K562 (cell line): ENCODE measurements around the gene NTF4. TPM values are rescaled to one million over a fixed set of nuclear protein-coding genes. Genes with fewer than 3 reads are reported as not detected.

Experiments
- HDAC1 ChIP-seq, 2 experiments: fragments of 450-650 bp; IDR thresholded peaks; 2 replicates each; pipeline ENCODE4 v1.6.1; 2016 to 2017; ENCODE audit warnings: inconsistent platforms in 1 of 2, mild to moderate bottlenecking in 1 of 2, moderate library complexity in 1 of 2
- KLF13 ChIP-seq: fragments of 450-650 bp; IDR thresholded peaks from 2 replicates; pipeline ENCODE4 v1.6.1; 2016; ENCODE audit warnings: missing genetic modification characterization, low read depth, mild to moderate bottlenecking, missing compliant biosample characterization, moderate library complexity, borderline replicate concordance
- PHF20 ChIP-seq: fragments of 450-650 bp; IDR thresholded peaks from 2 replicates; pipeline ENCODE4 v1.6.1; 2018; ENCODE audit not compliant: partially characterized antibody
- POLR2G ChIP-seq: fragments of 200-400 bp; formaldehyde crosslinking; IDR thresholded peaks from 2 replicates; pipeline ENCODE4 v1.6.1; 2017; ENCODE audit warnings: low read depth, mild to moderate bottlenecking, antibody characterized with exemption, low read length, moderate library complexity
- SP2 ChIP-seq: IDR thresholded peaks from 2 replicates; pipeline ENCODE4 v1.6.1; 2011; ENCODE audit warnings: mild to moderate bottlenecking, low read depth, low read length, moderate library complexity; ENCODE audit not compliant: poor library complexity, severe bottlenecking; ENCODE audit errors: extremely low read depth
- ZBTB7A ChIP-seq: IDR thresholded peaks from 2 replicates; pipeline ENCODE4 v1.6.1; 2011; ENCODE audit warnings: low read depth, mild to moderate bottlenecking, low read length, moderate library complexity, borderline replicate concordance; ENCODE audit not compliant: control insufficient read depth
- ZNF165 ChIP-seq: fragments of 250-450 bp; sonication (Bioruptor Pico); IDR thresholded peaks from 2 replicates; pipeline ENCODE4 v1.4.0; 2020; ENCODE audit warnings: borderline replicate concordance
- ZNF174 ChIP-seq: fragments of 250-450 bp; sonication (Bioruptor Pico); IDR thresholded peaks from 2 replicates; pipeline ENCODE4 v1.4.0; 2020; ENCODE audit warnings: mild to moderate bottlenecking
- ZNF175 ChIP-seq: fragments of 200-800 bp; sonication (Bioruptor generic); IDR thresholded peaks from 2 replicates; pipeline ENCODE4 v1.6.1; 2016; ENCODE audit warnings: low read depth, mild to moderate bottlenecking, missing genetic modification characterization, missing compliant biosample characterization
- ZNF696 ChIP-seq: fragments of 250-450 bp; sonication (Bioruptor Pico); conservative IDR thresholded peaks from 2 replicates; pipeline ENCODE4 v1.4.0; 2020; ENCODE audit warnings: mild to moderate bottlenecking, moderate library complexity
- polyA plus RNA-seq, 8 experiments: library from polyadenylated mRNA; depleted of rRNA in 4 of 8; stranded (reverse) in 5 of 8; unstranded in 3 of 8; fragments of >200 nt; fragmentation: Nextera tagmentation in 2 of 8; fragmentation: Illumina TruSeq in 1 of 8; extraction: Ambion mirVana in 2 of 8; extraction: Trizol in 1 of 8; gene quantifications; 2 replicates each; pipeline versions ENCODE4 v1.2.1 to v1.2.3, GENCODE V29; 2011 to 2014; ENCODE audit warnings: inconsistent platforms in 1 of 8, missing spikeins in 1 of 8
- total RNA-seq, 7 experiments: library from RNA; depleted of rRNA in 6 of 7; stranded (reverse); fragments of >200 nt in 6 of 7; fragmentation: Illumina TruSeq in 2 of 7; extraction: Trizol in 2 of 7; gene quantifications; 2 replicates each; pipeline versions ENCODE4 v1.2.1 to v1.2.3, GENCODE V29; 2011 to 2021; ENCODE audit warnings: low replicate concordance in 1 of 7
- TF ChIP-seq, protein P1 (sequence below): fragments of 200-600 bp; sonication (generic); IDR thresholded peaks from one replicate; pipeline ENCODE4 v1.6.1; 2012; ENCODE audit warnings: mild to moderate bottlenecking, low read depth, low read length, inconsistent platforms
- TF ChIP-seq, protein P2 (sequence below): fragments of 200-800 bp; sonication (Bioruptor generic); IDR thresholded peaks from 2 replicates; pipeline ENCODE4 v1.6.1; 2017; ENCODE audit warnings: missing genetic modification characterization, missing compliant biosample characterization

NTF4 gene
- total and polyA plus RNA-seq, 9 of the 15 experiments (the other 6 are each of a cell fraction or from before 2014, with no cell fraction given), result not detected

DNA sequence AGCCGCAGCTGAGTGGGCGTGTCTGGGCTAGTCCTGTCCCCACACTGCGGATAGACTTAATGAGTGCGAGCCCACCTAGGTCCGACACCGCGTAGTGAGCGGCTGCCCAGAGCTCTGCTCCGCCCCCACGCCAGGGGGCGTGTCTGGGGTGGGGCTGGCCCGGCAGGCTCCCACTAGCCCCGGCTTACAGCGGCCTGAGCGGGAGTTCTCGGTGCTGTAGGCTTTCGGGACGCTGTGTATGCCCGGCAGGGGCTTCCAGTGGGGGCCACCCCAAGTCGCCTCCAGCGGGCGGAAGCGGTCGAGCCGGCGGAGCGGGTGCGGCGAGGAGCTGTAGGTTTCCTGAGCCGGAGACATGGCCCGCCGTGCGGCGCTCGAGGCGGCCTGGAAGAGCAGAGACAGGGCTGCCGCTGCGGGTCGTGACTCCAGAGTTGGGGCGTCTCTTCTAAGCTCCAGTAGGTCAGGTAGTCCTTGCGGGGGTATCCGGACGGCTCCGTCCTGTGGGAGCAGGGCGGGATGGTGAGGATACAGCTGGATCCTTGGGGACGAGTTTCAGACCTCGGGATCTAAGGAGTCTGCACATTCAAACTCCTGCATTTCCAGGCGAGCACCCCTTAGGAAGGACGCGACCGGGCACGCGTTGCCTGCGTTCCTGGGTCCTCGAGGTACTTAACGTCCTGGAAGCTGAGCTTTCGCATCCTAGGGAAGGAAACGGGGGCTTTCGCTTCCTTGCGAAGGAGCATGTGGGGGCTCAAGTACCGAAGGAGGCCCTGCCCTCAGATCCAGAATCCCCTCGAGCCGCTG lies 8.3 kb downstream of the NTF4 start (continued):
- TF ChIP-seq, protein P1, sequence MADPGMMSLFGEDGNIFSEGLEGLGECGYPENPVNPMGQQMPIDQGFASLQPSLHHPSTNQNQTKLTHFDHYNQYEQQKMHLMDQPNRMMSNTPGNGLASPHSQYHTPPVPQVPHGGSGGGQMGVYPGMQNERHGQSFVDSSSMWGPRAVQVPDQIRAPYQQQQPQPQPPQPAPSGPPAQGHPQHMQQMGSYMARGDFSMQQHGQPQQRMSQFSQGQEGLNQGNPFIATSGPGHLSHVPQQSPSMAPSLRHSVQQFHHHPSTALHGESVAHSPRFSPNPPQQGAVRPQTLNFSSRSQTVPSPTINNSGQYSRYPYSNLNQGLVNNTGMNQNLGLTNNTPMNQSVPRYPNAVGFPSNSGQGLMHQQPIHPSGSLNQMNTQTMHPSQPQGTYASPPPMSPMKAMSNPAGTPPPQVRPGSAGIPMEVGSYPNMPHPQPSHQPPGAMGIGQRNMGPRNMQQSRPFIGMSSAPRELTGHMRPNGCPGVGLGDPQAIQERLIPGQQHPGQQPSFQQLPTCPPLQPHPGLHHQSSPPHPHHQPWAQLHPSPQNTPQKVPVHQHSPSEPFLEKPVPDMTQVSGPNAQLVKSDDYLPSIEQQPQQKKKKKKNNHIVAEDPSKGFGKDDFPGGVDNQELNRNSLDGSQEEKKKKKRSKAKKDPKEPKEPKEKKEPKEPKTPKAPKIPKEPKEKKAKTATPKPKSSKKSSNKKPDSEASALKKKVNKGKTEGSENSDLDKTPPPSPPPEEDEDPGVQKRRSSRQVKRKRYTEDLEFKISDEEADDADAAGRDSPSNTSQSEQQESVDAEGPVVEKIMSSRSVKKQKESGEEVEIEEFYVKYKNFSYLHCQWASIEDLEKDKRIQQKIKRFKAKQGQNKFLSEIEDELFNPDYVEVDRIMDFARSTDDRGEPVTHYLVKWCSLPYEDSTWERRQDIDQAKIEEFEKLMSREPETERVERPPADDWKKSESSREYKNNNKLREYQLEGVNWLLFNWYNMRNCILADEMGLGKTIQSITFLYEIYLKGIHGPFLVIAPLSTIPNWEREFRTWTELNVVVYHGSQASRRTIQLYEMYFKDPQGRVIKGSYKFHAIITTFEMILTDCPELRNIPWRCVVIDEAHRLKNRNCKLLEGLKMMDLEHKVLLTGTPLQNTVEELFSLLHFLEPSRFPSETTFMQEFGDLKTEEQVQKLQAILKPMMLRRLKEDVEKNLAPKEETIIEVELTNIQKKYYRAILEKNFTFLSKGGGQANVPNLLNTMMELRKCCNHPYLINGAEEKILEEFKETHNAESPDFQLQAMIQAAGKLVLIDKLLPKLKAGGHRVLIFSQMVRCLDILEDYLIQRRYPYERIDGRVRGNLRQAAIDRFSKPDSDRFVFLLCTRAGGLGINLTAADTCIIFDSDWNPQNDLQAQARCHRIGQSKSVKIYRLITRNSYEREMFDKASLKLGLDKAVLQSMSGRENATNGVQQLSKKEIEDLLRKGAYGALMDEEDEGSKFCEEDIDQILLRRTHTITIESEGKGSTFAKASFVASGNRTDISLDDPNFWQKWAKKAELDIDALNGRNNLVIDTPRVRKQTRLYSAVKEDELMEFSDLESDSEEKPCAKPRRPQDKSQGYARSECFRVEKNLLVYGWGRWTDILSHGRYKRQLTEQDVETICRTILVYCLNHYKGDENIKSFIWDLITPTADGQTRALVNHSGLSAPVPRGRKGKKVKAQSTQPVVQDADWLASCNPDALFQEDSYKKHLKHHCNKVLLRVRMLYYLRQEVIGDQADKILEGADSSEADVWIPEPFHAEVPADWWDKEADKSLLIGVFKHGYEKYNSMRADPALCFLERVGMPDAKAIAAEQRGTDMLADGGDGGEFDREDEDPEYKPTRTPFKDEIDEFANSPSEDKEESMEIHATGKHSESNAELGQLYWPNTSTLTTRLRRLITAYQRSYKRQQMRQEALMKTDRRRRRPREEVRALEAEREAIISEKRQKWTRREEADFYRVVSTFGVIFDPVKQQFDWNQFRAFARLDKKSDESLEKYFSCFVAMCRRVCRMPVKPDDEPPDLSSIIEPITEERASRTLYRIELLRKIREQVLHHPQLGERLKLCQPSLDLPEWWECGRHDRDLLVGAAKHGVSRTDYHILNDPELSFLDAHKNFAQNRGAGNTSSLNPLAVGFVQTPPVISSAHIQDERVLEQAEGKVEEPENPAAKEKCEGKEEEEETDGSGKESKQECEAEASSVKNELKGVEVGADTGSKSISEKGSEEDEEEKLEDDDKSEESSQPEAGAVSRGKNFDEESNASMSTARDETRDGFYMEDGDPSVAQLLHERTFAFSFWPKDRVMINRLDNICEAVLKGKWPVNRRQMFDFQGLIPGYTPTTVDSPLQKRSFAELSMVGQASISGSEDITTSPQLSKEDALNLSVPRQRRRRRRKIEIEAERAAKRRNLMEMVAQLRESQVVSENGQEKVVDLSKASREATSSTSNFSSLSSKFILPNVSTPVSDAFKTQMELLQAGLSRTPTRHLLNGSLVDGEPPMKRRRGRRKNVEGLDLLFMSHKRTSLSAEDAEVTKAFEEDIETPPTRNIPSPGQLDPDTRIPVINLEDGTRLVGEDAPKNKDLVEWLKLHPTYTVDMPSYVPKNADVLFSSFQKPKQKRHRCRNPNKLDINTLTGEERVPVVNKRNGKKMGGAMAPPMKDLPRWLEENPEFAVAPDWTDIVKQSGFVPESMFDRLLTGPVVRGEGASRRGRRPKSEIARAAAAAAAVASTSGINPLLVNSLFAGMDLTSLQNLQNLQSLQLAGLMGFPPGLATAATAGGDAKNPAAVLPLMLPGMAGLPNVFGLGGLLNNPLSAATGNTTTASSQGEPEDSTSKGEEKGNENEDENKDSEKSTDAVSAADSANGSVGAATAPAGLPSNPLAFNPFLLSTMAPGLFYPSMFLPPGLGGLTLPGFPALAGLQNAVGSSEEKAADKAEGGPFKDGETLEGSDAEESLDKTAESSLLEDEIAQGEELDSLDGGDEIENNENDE, result no peak
- TF ChIP-seq ZNF175 (CRISPR knock-in tag) (no peak), ZNF165 (CRISPR knock-in tag) (no peak), ZNF174 (CRISPR knock-in tag) (no peak), SP2 (peak; percentile 29), POLR2G (peak; percentile 63), ZNF696 (CRISPR knock-in tag) (no peak), KLF13 (tag) (peak; percentile 86; the same call in 1 of the 2 replicates), ZBTB7A (peak; percentile 78; the same call in 1 of the 2 replicates), PHF20 (peak; percentile 55), HDAC1 (IDR thresholded peaks at IDR 0.05) (peak in 1 of 2 experiments; percentile 45; a peak in 1 of 4 replicates)
- TF ChIP-seq, protein P2, sequence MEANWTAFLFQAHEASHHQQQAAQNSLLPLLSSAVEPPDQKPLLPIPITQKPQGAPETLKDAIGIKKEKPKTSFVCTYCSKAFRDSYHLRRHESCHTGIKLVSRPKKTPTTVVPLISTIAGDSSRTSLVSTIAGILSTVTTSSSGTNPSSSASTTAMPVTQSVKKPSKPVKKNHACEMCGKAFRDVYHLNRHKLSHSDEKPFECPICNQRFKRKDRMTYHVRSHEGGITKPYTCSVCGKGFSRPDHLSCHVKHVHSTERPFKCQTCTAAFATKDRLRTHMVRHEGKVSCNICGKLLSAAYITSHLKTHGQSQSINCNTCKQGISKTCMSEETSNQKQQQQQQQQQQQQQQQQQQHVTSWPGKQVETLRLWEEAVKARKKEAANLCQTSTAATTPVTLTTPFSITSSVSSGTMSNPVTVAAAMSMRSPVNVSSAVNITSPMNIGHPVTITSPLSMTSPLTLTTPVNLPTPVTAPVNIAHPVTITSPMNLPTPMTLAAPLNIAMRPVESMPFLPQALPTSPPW, result peak; percentile 67
